Astrocyte (in vitro differentiated cells and primary cell): ENCODE measurements around the gene KIF15.

Source experiments
- EZH2 ChIP-seq: IDR thresholded peaks from 2 replicates; pipeline ENCODE4 v1.6.1; 2012; ENCODE audit warnings: mild to moderate bottlenecking, low read length, inconsistent platforms; ENCODE audit not compliant: insufficient read depth
- TF ChIP-seq, protein P1 (sequence below): IDR thresholded peaks from 2 replicates; pipeline ENCODE4 v1.5.1; 2011; ENCODE audit warnings: low read depth, mild to moderate bottlenecking, inconsistent platforms, low read length, moderate library complexity; ENCODE audit not compliant: insufficient read depth

- TF ChIP-seq, protein P1, sequence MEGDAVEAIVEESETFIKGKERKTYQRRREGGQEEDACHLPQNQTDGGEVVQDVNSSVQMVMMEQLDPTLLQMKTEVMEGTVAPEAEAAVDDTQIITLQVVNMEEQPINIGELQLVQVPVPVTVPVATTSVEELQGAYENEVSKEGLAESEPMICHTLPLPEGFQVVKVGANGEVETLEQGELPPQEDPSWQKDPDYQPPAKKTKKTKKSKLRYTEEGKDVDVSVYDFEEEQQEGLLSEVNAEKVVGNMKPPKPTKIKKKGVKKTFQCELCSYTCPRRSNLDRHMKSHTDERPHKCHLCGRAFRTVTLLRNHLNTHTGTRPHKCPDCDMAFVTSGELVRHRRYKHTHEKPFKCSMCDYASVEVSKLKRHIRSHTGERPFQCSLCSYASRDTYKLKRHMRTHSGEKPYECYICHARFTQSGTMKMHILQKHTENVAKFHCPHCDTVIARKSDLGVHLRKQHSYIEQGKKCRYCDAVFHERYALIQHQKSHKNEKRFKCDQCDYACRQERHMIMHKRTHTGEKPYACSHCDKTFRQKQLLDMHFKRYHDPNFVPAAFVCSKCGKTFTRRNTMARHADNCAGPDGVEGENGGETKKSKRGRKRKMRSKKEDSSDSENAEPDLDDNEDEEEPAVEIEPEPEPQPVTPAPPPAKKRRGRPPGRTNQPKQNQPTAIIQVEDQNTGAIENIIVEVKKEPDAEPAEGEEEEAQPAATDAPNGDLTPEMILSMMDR, result no peak
- TF ChIP-seq EZH2, result no peak
These were observed 69.6 kb downstream of the KIF15 start for GRCh38 chr3:44831232-44831631.
